ENCODE results near the gene CLDN19.

CLDN19 gene

DNA sequence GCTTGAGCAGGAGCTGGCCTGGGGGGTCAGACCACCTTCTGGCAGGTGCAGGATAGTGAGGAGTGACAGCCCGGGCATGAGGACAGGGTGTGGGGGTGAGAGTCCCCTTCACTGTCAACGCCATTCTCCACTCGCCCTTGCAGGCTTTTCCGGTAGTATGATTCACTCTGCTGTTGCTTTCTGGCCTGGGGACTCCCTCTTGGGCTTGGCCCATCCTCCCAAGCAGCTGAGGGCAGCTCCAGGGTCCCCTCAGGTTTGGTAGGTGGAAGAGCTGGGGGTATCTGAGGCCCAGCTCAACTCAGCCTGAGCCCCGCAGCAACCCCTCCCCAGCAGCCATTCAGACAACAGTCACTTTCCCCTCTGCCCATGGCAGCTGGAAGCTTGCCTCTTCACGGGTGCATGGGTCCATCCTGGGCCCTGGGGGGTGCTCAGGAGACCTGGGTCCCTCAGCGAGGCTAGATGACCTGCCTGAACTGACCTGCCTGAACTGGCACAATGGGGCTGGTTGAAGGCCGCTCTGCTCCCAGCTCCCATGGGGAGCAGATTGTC is 1.3 kb downstream of the CLDN19 start:
- no peak overlapping the region for H3K4me2 ChIP-seq (ENCODE audit: low read length)
- H3K9ac ChIP-seq (ENCODE audit: low read length) = no peak overlapping the region
- no peak for TF ChIP-seq CTCF (IDR thresholded peaks at IDR 0.05; ENCODE audit: low read depth, low read length)
- no peak for TF ChIP-seq EZH2phosphoT487 (IDR thresholded peaks at IDR 0.05; ENCODE audit: low read depth)

DNA sequence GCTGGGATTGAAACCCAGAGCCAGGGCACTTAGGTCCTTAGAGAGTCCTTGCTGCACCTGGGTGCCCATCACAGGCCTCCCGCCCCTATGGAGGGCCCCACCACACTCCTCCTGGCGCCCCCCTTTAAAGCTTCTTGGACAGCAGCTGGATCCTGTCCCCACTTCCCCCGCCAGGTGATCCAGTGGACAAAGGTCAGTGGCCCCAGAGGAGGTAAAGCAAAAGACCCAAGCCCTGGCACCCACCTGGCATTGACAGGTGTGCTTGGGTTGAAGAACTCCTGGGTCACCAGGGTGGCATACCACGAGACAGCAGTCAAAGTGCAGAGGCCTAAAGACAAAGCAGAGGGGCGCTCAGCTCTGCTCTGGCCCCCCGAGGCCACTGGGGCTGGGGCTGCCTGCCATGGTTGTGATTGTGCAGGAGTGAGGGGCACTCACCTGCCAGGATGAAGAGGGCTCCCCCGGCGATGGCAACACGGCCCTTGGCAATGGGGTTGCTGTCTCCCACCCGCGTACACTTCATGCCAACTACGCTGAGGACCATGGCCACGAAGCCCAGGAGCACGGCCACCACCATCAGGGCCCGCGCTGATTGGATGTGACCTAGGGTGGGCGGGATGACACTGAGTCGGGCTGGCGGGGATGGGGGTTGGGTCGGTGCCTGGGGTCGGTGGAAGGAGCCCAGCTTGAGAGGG is 1.9 kb downstream of the CLDN19 start:
- Histone ChIP-seq H3K27me3 (ENCODE audit: low read depth, low read length) (no peaks in the 10 kb centered on the region), H3K79me2 (ENCODE audit: low read length) (no peaks in the 10 kb centered on the region), H3K27ac (ENCODE audit: low read length) (no peak overlapping the region), H3K36me3 (replicated peaks; ENCODE audit: low read depth, low read length) (no peaks in the 10 kb centered on the region), H3K4me2 (ENCODE audit: low read length) (no peak overlapping the region), H3K9me3 (ENCODE audit: insufficient read depth, low read length) (no peaks in the 10 kb centered on the region), H3K4me3 (ENCODE audit: low read length) (no peak overlapping the region), H3K9ac (ENCODE audit: low read length) (no peak overlapping the region), H4K20me1 (ENCODE audit: insufficient read depth, low read length) (no peaks in the 10 kb centered on the region), H2AFZ (ENCODE audit: low read depth, low read length) (no peak overlapping the region), H3K4me1 (ENCODE audit: low read length) (peaks cover 7% of the 10 kb centered on the region)
- TF ChIP-seq CTCF (IDR thresholded peaks at IDR 0.05; ENCODE audit: low read depth, low read length) (no peak), EZH2phosphoT487 (IDR thresholded peaks at IDR 0.05; ENCODE audit: low read depth) (no peak)

More for the DNA sequence above, 1.3 kb downstream of the CLDN19 start:
- Histone ChIP-seq H3K27ac (ENCODE audit: low read length) (no peak overlapping the region), H3K4me3 (ENCODE audit: low read length) (no peak overlapping the region), H2AFZ (ENCODE audit: low read depth, low read length) (no peak overlapping the region), H3K9me3 (ENCODE audit: insufficient read depth, low read length) (no peaks in the 10 kb centered on the region), H3K27me3 (ENCODE audit: low read depth, low read length) (no peaks in the 10 kb centered on the region), H4K20me1 (ENCODE audit: insufficient read depth, low read length) (no peaks in the 10 kb centered on the region), H3K79me2 (ENCODE audit: low read length) (no peaks in the 10 kb centered on the region), H3K4me1 (ENCODE audit: low read length) (peaks cover 7% of the 10 kb centered on the region), H3K36me3 (replicated peaks; ENCODE audit: low read depth, low read length) (no peaks in the 10 kb centered on the region)

DNA sequence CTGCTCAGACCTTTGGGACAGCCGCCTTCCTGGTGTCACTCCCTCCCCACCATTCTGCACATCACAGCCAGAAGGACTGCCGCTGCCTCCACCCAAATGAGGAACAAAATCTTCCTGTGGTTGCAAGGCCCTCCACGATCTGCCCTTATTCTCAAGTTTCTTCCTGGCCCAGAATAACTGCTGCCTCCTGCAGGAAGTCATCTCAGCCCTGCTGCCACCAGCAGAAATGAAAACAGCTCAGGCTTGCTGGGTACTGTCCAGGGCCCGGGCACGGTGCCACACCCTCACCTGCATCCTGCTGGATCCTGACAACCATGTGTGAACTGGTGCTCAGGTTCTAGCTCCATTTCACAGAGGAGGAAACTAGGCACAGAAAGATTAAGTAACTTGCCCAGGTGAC is 2.8 kb downstream of the CLDN19 start:
- no peak overlapping the region for H3K27ac ChIP-seq (ENCODE audit: low read length)
- no peak overlapping the region for H3K4me3 ChIP-seq (ENCODE audit: low read length)
- peak overlapping the region; percentile 64 for H2AFZ ChIP-seq (ENCODE audit: low read depth, low read length)
- TF ChIP-seq CTCF (IDR thresholded peaks at IDR 0.05; ENCODE audit: low read depth, low read length) (peak; percentile 19; the same call in 1 of the 2 replicates), EZH2phosphoT487 (IDR thresholded peaks at IDR 0.05; ENCODE audit: low read depth) (no peak)
- H3K4me1 ChIP-seq (ENCODE audit: low read length) = peaks cover 7% of the 10 kb centered on the region
- no peaks in the 10 kb centered on the region for H3K79me2 ChIP-seq (ENCODE audit: low read length)
- no peaks in the 10 kb centered on the region for H3K27me3 ChIP-seq (ENCODE audit: low read depth, low read length)
- H3K4me2 ChIP-seq (ENCODE audit: low read length) = peak overlapping the region; percentile 32; the same call in 1 of the 2 replicates
- no peaks in the 10 kb centered on the region for H3K36me3 ChIP-seq (replicated peaks; ENCODE audit: low read depth, low read length)
- H4K20me1 ChIP-seq (ENCODE audit: insufficient read depth, low read length) = no peaks in the 10 kb centered on the region
- no peaks in the 10 kb centered on the region for H3K9me3 ChIP-seq (ENCODE audit: insufficient read depth, low read length)
- no peak overlapping the region for H3K9ac ChIP-seq (ENCODE audit: low read length)

DNA sequence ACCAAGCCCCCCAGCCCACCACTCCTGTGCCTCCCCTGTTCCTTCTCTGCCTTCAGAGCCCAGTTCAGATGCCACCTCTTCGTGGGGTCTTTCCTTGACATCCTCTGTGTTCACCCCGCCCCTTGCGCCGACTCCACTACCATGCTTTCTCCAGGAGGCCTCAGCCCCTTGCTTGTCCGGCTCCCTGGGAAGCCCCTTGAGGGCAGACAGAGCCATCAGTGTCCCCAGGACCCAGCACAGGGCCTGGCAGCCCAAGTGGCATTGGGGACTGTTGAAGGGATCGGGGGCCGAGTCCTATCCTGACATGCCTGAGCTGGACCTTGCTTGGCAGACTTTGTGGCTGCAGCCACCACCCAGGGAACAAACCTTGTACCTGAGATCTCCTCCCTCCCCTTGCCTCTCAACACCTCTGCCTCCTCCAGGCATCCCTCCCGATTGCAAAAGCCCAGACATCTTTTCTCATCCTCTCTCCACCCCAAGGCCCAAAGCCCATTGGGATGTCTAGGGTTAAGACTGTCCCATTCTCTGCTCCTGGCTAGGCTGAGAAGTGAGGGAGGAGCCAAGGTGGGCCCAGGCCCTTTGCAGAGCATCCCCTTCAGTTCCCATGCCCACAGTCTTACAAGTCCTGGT is 3.4 kb downstream of the CLDN19 start:
- Histone ChIP-seq H3K27ac (ENCODE audit: low read length) (no peak overlapping the region), H3K4me3 (ENCODE audit: low read length) (no peak overlapping the region), H4K20me1 (ENCODE audit: insufficient read depth, low read length) (no peaks in the 10 kb centered on the region), H3K4me2 (ENCODE audit: low read length) (peak overlapping the region; percentile 32; the same call in 1 of the 2 replicates), H3K27me3 (ENCODE audit: low read depth, low read length) (no peaks in the 10 kb centered on the region), H3K9ac (ENCODE audit: low read length) (no peak overlapping the region), H3K36me3 (replicated peaks; ENCODE audit: low read depth, low read length) (no peaks in the 10 kb centered on the region), H3K9me3 (ENCODE audit: insufficient read depth, low read length) (no peaks in the 10 kb centered on the region), H2AFZ (ENCODE audit: low read depth, low read length) (peak overlapping the region; percentile 64; the same call in 1 of the 2 replicates), H3K4me1 (ENCODE audit: low read length) (peaks cover 7% of the 10 kb centered on the region), H3K79me2 (ENCODE audit: low read length) (no peaks in the 10 kb centered on the region)
- TF ChIP-seq EZH2phosphoT487 (IDR thresholded peaks at IDR 0.05; ENCODE audit: low read depth) (no peak), CTCF (IDR thresholded peaks at IDR 0.05; ENCODE audit: low read depth, low read length) (no peak)

Data from OCI-LY3 (cell line).